Vagina (tissue), 2 donors: ENCODE results near the gene TFCP2L1. TPM values are rescaled to one million over a fixed set of nuclear protein-coding genes. Genes with fewer than 3 reads are reported as not detected.

Experiments used
- DNase-seq, 2 donors: peaks; one replicate each; pipeline ENCODE4 v3.0.0-alpha.2; 2017; ENCODE audit errors: extremely low spot score in 2 of 2
- H3K27ac ChIP-seq: fragments of 200-600 bp; sonication (generic); one replicate; pipeline ENCODE4 v1.5.1; 2019
- H3K27me3 ChIP-seq: fragments of 200-600 bp; sonication (generic); one replicate; pipeline ENCODE4 v1.5.1; 2019
- H3K36me3 ChIP-seq, 2 donors: fragments of 200-600 bp; sonication (generic); one replicate each; pipeline ENCODE4 v1.5.1; 2017 to 2019
- H3K4me1 ChIP-seq: fragments of 200-600 bp; sonication (generic); one replicate; pipeline ENCODE4 v1.5.1; 2019
- H3K4me3 ChIP-seq, 2 donors: fragments of 200-600 bp; sonication (generic); 1 replicate in 1 of 2; 2 replicates in 1 of 2; pipeline ENCODE4 v1.5.1; 2016 to 2019
- H3K9me3 ChIP-seq: fragments of 200-600 bp; sonication (generic); one replicate; pipeline ENCODE4 v1.5.1; 2019
- CTCF ChIP-seq, 3 experiments: fragments of 450-650 bp in 2 of 3; fragments of 200-600 bp in 1 of 3; sonication (generic) in 1 of 3; IDR thresholded peaks; one replicate each; pipeline ENCODE4 v1.5.1; 2017 to 2019; ENCODE audit warnings: antibody characterized with exemption in 3 of 3, mild to moderate bottlenecking in 2 of 3, moderate library complexity in 2 of 3
- POLR2A ChIP-seq, 2 donors: fragments of 450-650 bp; IDR thresholded peaks; one replicate each; pipeline ENCODE4 v1.6.1; 2017; ENCODE audit warnings: antibody characterized with exemption in 2 of 2, mild to moderate bottlenecking in 2 of 2, moderate library complexity in 2 of 2
- POLR2AphosphoS5 ChIP-seq, 2 donors: sonication (generic); formaldehyde crosslinking; IDR thresholded peaks; one replicate each; pipeline ENCODE4 v1.9.0; 2017; ENCODE audit warnings: antibody characterized with exemption in 2 of 2, mild to moderate bottlenecking in 2 of 2, low read depth in 1 of 2; ENCODE audit not compliant: insufficient read depth in 1 of 2
- intact Hi-C: fragments of 100-400 bp; cut with DNase I; formaldehyde crosslinking; loops from one replicate; pipeline ENCODE4 v1.15.1; 2023
- total RNA-seq: library from RNA; depleted of rRNA; stranded (reverse); fragments of >200 nt; gene quantifications from one replicate; pipeline ENCODE4 v1.2.3, GENCODE V29; 2016

The TFCP2L1 gene
- total RNA-seq, 1 donor from 2014 or later: 32.7 TPM

- Histone ChIP-seq H3K4me3 (no peak overlapping the region), H3K9me3 (no peaks in the 10 kb centered on the region), H3K27me3 (no peaks in the 10 kb centered on the region), H3K36me3 (no peaks in the 10 kb centered on the region), H3K4me1 (peaks cover 14% of the 10 kb centered on the region), H3K27ac (no peak overlapping the region)
- no peak for DNase-seq
- TF ChIP-seq POLR2AphosphoS5 (IDR thresholded peaks at IDR 0.05; ENCODE audit: insufficient read depth in 1 of 2, low read depth in 1 of 2) (no peak), POLR2A (IDR thresholded peaks at IDR 0.05) (no peak), CTCF (IDR thresholded peaks at IDR 0.05) (no peak)
- intact Hi-C loops: no loop called here
Measured at GRCh38 chr2:121253021-121253673, 31.9 kb downstream of the TFCP2L1 start.

GRCh38 chr2:121251497-121251896 is 33.5 kb downstream of the TFCP2L1 start:
- H3K36me3 ChIP-seq: no peaks in the 10 kb centered on the region
- no peak for DNase-seq
- no peaks in the 10 kb centered on the region for H3K27me3 ChIP-seq
- intact Hi-C loops: no loop called here
- no peak overlapping the region for H3K4me3 ChIP-seq
- H3K4me1 ChIP-seq: peaks cover 2% of the 10 kb centered on the region
- TF ChIP-seq POLR2A (IDR thresholded peaks at IDR 0.05) (no peak), CTCF (IDR thresholded peaks at IDR 0.05) (no peak), POLR2AphosphoS5 (IDR thresholded peaks at IDR 0.05; ENCODE audit: insufficient read depth in 1 of 2, low read depth in 1 of 2) (no peak)
- H3K9me3 ChIP-seq: no peaks in the 10 kb centered on the region
- no peak overlapping the region for H3K27ac ChIP-seq

- Histone ChIP-seq H3K27ac (no peak overlapping the region), H3K36me3 (no peaks in the 10 kb centered on the region), H3K4me3 (no peak overlapping the region), H3K4me1 (no peaks in the 10 kb centered on the region), H3K27me3 (no peaks in the 10 kb centered on the region), H3K9me3 (no peaks in the 10 kb centered on the region)
- no peak for TF ChIP-seq POLR2A (IDR thresholded peaks at IDR 0.05)
- no peak for TF ChIP-seq CTCF (IDR thresholded peaks at IDR 0.05)
- no peak for TF ChIP-seq POLR2AphosphoS5 (IDR thresholded peaks at IDR 0.05; ENCODE audit: insufficient read depth in 1 of 2, low read depth in 1 of 2)
- intact Hi-C loops: no loop called here
- no peak for DNase-seq
Measured at GRCh38 chr2:121248766-121249343, 36.1 kb downstream of the TFCP2L1 start.

- H3K4me3 ChIP-seq: no peak overlapping the region
- no peak overlapping the region for H3K27ac ChIP-seq
- no peaks in the 10 kb centered on the region for H3K9me3 ChIP-seq
- TF ChIP-seq POLR2A (IDR thresholded peaks at IDR 0.05) (no peak), CTCF (IDR thresholded peaks at IDR 0.05) (no peak), POLR2AphosphoS5 (IDR thresholded peaks at IDR 0.05; ENCODE audit: insufficient read depth in 1 of 2, low read depth in 1 of 2) (no peak)
- no peaks in the 10 kb centered on the region for H3K27me3 ChIP-seq
- intact Hi-C loops: no loop called here
- no peaks in the 10 kb centered on the region for H3K36me3 ChIP-seq
- no peaks in the 10 kb centered on the region for H3K4me1 ChIP-seq
- no peak for DNase-seq
Measured at GRCh38 chr2:121247971-121248370, 37.0 kb downstream of the TFCP2L1 start.

GRCh38 chr2:121247534-121247933 is 37.5 kb downstream of the TFCP2L1 start:
- no peaks in the 10 kb centered on the region for H3K36me3 ChIP-seq

More at GRCh38 chr2:121247534-121247933, 37.5 kb downstream of the TFCP2L1 start:
- no peaks in the 10 kb centered on the region for H3K4me1 ChIP-seq
- H3K9me3 ChIP-seq: no peaks in the 10 kb centered on the region
- intact Hi-C loops: no loop called here
- no peaks in the 10 kb centered on the region for H3K27me3 ChIP-seq
- DNase-seq: no peak
- TF ChIP-seq CTCF (IDR thresholded peaks at IDR 0.05): no peak
- TF ChIP-seq POLR2A (IDR thresholded peaks at IDR 0.05): no peak
- TF ChIP-seq POLR2AphosphoS5 (IDR thresholded peaks at IDR 0.05; ENCODE audit: insufficient read depth in 1 of 2, low read depth in 1 of 2): no peak
- no peak overlapping the region for H3K4me3 ChIP-seq
- H3K27ac ChIP-seq: no peak overlapping the region
